GM18868 (cell line): ENCODE results near the gene CTSS.

Experiments
- ATAC-seq: cut with Tn5 transposase; IDR thresholded peaks from one replicate; pipeline ENCODE4 v1.9.1; 2021; ENCODE audit warnings: mild to moderate bottlenecking, moderate library complexity; ENCODE audit not compliant: unreplicated experiment

The CTSS gene

DNA sequence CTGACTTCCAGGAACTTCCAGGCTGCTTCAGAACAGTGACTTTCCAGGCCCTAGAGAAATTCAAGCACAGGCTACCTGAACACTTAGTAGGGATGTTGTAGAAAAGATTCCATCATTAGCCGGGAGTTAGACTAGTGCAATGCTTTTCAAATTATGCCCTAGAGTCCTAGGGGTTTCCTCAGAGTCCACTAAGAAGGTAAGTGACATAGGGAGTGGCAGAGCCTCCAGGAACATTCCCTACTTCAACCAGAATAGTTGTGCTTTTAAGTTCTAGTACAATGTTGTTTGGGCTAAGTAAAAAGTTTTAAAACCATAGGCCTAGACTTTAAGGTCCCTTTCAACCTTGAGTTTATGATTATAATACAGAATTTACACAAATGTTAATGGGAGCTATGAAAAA, 59.5 kb downstream of the CTSS start:
- ATAC-seq = no peak

DNA sequence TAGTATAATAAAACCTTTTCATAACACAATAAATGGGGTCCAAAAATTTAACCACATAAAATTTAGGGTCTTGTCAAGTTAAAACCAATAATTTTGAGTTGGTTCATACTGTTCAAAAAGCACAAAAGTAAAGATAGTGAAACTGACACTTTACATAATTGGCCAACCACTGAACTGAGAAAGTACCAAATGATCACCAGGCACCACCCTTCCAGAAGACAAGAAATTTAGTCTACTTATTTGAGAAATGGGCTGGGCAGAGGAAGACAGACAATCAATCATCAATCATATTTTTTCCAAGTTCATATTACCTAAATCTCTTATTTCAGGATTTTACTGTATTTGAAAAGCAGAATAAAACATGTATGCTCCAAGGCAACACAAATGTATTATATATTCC, 62.2 kb downstream of the CTSS start:
- no peak for ATAC-seq

DNA sequence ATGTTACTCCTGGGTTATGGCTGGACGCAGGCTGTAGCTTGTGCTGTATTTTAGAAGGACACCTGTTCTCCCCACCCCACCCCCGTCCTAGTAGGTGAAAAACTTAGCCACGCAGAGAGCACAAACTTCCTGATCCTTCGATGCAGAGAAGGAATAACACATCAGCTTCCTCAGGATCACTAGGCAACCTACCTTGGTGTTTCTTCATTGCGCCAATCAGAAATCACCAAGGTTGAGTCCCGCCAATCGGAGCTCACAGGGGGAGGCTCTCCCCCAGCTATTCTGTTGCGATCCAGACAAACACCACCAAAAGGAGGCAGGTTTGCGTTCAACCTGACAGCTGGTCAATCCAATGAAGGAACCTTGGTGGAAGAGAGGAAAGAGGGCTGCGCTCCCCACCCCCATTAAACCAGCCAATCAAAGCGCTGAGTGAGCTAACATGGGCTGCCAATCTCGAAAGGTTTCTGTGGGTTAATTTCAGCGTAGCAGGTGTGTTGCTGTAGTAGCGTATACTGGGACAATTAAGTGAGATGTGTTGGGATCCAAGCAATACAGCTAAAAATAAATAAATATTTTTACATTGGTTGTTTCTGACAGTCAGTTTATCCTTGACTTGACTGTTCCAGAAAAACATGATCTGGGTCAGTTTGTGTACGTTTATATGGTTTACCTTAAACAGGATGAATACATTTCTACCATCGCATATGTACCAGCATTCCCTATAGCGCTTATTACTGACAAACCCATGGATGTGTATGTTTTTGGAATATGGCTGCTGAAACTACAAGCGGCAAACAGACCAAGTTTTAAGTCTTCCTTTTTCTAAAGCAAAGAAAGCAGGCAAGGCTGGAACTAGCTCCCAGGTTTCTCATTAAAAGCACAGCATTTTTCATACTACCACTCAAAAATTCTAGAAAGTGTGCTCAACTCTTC, 68.3 kb downstream of the CTSS start, which contains the start of gene GOLPH3L:
GOLPH3L (minus strand) TSS at position 160 of the 933 bp plus-strand sequence. CDS start 2,316 bp downstream, outside the sequence.
- ATAC-seq = peak; percentile 98

DNA sequence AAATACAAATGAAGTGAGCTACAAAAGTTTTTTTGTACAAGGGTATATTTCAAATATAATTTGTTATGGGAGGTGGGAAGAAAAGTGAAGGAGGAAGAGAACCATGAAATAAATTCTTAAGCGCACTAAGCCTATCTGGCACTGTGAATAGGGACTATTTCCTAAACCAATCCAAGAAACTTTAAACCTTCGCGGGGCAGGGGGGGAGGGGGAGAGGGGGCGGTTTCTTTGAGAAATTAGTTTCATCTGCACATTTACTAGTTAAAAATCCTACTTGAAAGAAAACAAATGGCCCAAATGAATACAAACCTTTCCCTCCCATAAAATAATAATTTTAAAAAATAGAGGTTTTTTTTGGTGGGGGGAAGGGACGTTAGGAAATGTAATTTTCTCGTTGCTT, 69.0 kb downstream of the CTSS start:
- ATAC-seq = no peak

DNA sequence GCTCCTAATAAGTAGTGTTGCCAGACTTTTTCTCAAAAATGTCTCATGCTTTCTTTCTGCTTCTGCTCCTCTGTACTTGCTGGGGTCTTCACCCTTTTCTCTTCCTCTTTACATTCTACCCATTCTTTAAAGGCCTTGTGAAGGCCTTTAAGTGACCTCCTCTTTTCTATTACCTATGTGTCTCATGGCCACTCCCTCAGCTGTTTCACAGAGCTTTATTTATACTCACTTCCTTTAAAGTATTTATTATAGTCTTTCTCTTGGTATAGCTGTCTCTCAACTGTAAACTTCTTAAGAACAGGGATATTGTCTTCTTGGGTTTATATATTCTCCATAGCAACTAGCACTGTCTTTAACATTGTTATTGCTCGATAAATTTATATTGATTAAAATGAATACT, 69.4 kb downstream of the CTSS start:
- no peak for ATAC-seq

DNA sequence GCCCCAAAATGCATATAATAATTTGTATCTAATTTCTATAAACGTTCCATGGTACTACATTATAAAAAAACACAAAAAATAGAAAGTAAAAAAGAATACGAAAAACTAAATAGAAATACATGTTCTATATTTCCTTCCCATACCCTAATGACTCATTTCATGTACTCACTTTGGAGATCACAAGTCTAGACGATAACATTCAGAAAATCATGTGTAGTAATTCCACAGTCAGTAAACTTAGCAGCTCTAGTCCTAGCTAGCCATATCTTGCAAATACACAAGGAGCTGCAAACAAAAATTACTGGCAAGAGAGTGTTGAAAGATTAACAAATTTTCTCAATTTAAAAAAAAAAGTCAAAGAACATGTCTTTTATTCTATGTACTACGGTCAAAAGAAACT, 70.0 kb downstream of the CTSS start:
- ATAC-seq = no peak

DNA sequence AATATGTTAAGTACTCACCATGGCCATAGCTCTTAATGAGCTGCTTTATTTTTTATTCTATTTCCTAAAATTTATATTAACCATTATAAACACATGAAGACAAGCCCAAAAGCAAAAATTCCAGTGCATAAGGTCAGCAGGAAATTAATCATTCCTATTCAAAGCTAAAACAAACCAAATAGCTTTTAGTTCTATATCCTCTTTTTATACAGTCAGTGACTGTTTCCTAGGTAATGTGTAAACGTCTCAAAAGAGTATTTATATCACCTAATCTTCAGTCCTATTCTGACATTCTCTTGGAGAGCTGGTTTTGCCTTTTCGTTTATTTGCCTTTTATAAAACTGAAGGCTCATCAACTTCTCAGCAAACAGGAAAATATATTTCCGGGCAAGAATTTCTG, 72.9 kb downstream of the CTSS start:
- no peak for ATAC-seq

DNA sequence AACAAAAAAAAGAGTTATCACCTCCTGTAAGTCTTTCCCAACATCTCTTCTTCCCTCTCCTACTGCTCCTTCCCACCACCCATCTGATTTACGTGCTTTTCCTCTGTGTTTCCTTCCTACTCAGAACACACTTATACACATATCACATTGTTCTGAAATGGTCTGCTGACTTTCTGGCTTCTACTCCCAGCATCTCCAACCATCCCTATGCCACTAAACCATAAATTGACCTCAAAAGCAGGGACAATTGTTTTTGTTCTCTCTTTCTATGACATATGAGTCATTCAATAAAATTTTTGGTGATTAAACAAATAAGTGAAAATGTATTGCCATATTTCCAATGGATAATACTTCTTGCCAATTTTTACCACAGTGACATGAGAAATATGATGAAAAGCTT, 76.8 kb downstream of the CTSS start:
- ATAC-seq = no peak

DNA sequence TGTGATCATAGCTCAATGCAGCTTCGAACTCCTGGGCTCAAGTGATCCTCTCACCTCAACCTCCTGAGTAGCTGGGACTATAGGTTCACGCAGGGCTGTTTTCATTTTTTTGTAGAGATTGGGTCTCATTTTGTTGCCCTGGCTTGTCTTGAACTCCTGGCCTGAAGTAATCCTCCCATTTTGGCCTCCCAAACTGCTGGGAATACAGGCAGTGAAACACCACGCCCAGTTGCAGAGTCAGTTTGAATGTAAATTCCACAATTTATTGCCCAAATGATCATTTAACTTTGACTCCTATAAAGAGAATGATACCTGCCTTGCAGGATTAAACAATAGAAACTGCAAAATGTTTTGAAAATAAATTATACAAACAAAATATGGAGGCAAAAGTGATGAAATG, 79.3 kb downstream of the CTSS start:
- no peak for ATAC-seq

DNA sequence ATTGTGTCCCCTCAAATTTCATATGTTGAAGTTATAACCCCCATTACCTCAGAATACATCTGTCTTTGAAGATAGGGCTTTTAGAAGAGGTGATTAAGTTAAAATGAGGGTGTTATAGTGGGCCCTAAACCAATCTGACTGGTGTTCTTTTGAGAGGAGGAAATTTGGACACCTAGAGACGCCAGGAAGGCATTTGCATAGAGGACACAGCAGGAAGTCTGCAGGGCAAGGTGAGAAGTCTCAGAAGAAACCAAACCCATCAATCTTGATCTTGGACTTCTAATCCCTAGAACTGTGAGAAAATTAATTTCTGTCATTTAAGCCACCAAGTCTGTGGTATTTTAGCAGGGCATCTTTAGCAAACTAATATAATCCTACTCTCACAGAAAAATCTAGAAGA, 81.7 kb downstream of the CTSS start:
- no peak for ATAC-seq
